Endothelial cell of umbilical vein (primary cell): ENCODE results near the gene TK2.
"Not testable (repeated sequence)": the region's sequence is repeated elsewhere in the genome, so short reads cannot be mapped to it uniquely, and the experiment has no call there.

ENCODE experiments used
- CTCF ChIP-seq, 2 donors: IDR thresholded peaks; 1 replicate in 1 of 2; 2 replicates in 1 of 2; pipeline ENCODE4 v1.5.1; 2011; ENCODE audit warnings: low read length in 2 of 2, mild to moderate bottlenecking in 2 of 2, moderate library complexity in 2 of 2, control low read depth in 1 of 2, inconsistent platforms in 1 of 2, low read depth in 1 of 2; ENCODE audit not compliant: insufficient read depth in 1 of 2; ENCODE audit errors: extremely low read depth in 1 of 2
- EZH2 ChIP-seq: IDR thresholded peaks from 2 replicates; pipeline ENCODE4 v1.6.1; 2012; ENCODE audit warnings: borderline replicate concordance, low read depth, mild to moderate bottlenecking, moderate library complexity, low read length, inconsistent platforms; ENCODE audit not compliant: severe bottlenecking
- FOS ChIP-seq: IDR thresholded peaks from 2 replicates; pipeline ENCODE4 v1.6.1; 2011; ENCODE audit warnings: mild to moderate bottlenecking, low read length, moderate library complexity, borderline replicate concordance; ENCODE audit not compliant: insufficient read depth
- JUN ChIP-seq: IDR thresholded peaks from 2 replicates; pipeline ENCODE4 v1.6.1; 2011; ENCODE audit warnings: borderline replicate concordance, low read depth; ENCODE audit not compliant: insufficient read length, insufficient read depth
- MAX ChIP-seq: IDR thresholded peaks from 2 replicates; pipeline ENCODE4 v1.6.1; 2011; ENCODE audit not compliant: insufficient read depth, insufficient read length
- POLR2A ChIP-seq: IDR thresholded peaks from 2 replicates; pipeline ENCODE4 v1.6.1; 2012; ENCODE audit warnings: low read depth, mild to moderate bottlenecking, control low read depth, low read length
- POLR2AphosphoS5 ChIP-seq: IDR thresholded peaks from 2 replicates; pipeline ENCODE4 v1.6.1; 2012; ENCODE audit warnings: low read depth, mild to moderate bottlenecking, control low read depth, low read length, moderate library complexity; ENCODE audit not compliant: insufficient read depth

GRCh38 chr16:66465946-66466345 lies 84.0 kb downstream of the TK2 start:
- not testable (repeated sequence) for TF ChIP-seq POLR2AphosphoS5; CTCF (IDR thresholded peaks at IDR 0.05; ENCODE audit: extremely low read depth in 1 of 2, insufficient read depth in 1 of 2, low read depth in 1 of 2, low read length in 2 of 2); FOS; MAX; JUN; POLR2A; EZH2
